C4-2B (cell line): Measurements from ENCODE around the gene EFHD2.

Source experiments
- H3K27ac ChIP-seq: fragments of 450-650 bp; 2 replicates; pipeline ENCODE4 v1.5.1; 2017
- CTCF ChIP-seq: fragments of 450-650 bp; conservative IDR thresholded peaks from 2 replicates; pipeline ENCODE4 v1.5.1; 2017; ENCODE audit warnings: mild to moderate bottlenecking
- ZFX ChIP-seq: fragments of 450-650 bp; IDR thresholded peaks from 2 replicates; pipeline ENCODE4 v1.6.1; 2017

The EFHD2 gene

GRCh38 chr1:15401391-15402055 is 8.2 kb upstream of the EFHD2 start:
- no peak overlapping the region; the same call in 1 of the 2 replicates for H3K27ac ChIP-seq
- no peak for TF ChIP-seq CTCF
- TF ChIP-seq ZFX, result no peak

GRCh38 chr1:15402809-15403450 is 6.8 kb upstream of the EFHD2 start:
- H3K27ac ChIP-seq, result no peak overlapping the region
- TF ChIP-seq ZFX, result no peak
- no peak for TF ChIP-seq CTCF

- no peak for TF ChIP-seq ZFX
- TF ChIP-seq CTCF, result no peak
- H3K27ac ChIP-seq, result no peak overlapping the region
Observed at GRCh38 chr1:15403962-15404580, 5.6 kb upstream of the EFHD2 start.

- H3K27ac ChIP-seq, result no peak overlapping the region
- no peak for TF ChIP-seq CTCF
- TF ChIP-seq ZFX, result no peak
Observed at GRCh38 chr1:15405106-15405850, 4.4 kb upstream of the EFHD2 start.

GRCh38 chr1:15406614-15407559 is 2.8 kb upstream of the EFHD2 start:
- H3K27ac ChIP-seq, result no peak overlapping the region
- TF ChIP-seq ZFX (no peak), CTCF (no peak)

- no peak overlapping the region for H3K27ac ChIP-seq
- TF ChIP-seq ZFX (no peak), CTCF (no peak)
Observed at GRCh38 chr1:15407580-15407979, 2.1 kb upstream of the EFHD2 start.
